Skin of body (tissue), 1 donor: ENCODE data around the gene FOXE1. TPM values are rescaled to one million over a fixed set of nuclear protein-coding genes. Genes with fewer than 3 reads are reported as not detected.

Source experiments
- total RNA-seq: library from RNA; depleted of rRNA; stranded (reverse); fragments of >200 nt; gene quantifications from one replicate; pipeline ENCODE4 v1.2.3, GENCODE V29; 2014

The FOXE1 gene
- total RNA-seq, 1 donor from 2014 or later, result 3.6 TPM

Other genes with a start within 250 kb of the FOXE1 start
- gene TSTD2, start 219.9 kb upstream of the FOXE1 start, total RNA-seq, result 17.9 TPM
- 32.7 TPM for gene NCBP1, start 219.4 kb upstream of the FOXE1 start, total RNA-seq
- 14.2 TPM for gene XPA, start 155.9 kb upstream of the FOXE1 start, total RNA-seq
- gene TRMO, start 69.3 kb downstream of the FOXE1 start, total RNA-seq, result 10.6 TPM
- gene HEMGN, start 84.9 kb downstream of the FOXE1 start, total RNA-seq, result 30.6 TPM
- gene ANP32B, start 130.1 kb downstream of the FOXE1 start, total RNA-seq, result 32.3 TPM
- gene NANS, start 203.5 kb downstream of the FOXE1 start, total RNA-seq, result 30.0 TPM